HG03575 (cell line): ENCODE data around the gene ST3GAL2.
"Not testable (repeated sequence)": the region's sequence is repeated elsewhere in the genome, so short reads cannot be mapped to it uniquely, and the experiment has no call there.

Source experiments
- ATAC-seq: cut with Tn5 transposase; IDR thresholded peaks from one replicate; pipeline ENCODE4 v1.9.1; 2021; ENCODE audit not compliant: unreplicated experiment, insufficient number of reproducible peaks, low FRiP score; ENCODE audit errors: extremely low read depth

Gene ST3GAL2

DNA sequence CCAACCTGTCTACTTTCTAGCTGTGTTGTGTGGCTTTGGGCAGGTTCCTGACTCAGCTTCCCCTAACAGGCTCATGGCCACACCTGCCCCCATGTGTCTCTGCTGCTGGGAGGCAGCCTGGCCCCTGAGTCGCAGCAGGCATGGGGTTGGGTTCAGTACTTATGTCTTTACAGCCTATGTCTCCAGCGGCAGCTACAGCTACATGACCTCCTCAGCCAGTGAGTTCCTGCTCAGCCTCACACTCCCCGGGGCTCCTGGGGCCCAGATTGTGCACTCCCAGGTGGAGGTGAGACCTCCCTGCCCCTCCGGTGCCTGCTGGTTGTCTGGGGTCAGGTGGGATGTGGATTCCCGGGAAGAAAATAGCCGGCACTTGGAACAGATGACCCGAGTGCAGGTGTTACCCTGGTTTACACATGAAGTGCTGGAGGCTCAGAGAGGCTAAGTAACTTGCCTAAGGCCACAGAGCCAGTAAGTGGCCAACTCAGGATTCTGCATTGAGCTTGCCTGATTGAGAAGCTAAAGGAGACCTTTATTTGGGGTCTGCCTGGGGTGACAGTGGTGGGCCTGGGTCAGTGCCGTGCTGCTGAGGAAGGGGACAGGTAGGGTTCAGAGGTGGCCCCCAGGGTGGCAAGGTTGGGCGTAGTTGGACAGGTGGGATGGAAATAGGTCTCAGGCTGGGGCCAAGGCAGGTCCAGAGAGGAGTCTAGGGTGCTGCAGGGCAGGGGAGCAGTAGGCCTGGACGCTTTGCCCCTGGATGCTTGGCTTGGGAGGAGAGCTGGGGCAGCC, 31.4 kb upstream of the ST3GAL2 start:
- no peak for ATAC-seq

DNA sequence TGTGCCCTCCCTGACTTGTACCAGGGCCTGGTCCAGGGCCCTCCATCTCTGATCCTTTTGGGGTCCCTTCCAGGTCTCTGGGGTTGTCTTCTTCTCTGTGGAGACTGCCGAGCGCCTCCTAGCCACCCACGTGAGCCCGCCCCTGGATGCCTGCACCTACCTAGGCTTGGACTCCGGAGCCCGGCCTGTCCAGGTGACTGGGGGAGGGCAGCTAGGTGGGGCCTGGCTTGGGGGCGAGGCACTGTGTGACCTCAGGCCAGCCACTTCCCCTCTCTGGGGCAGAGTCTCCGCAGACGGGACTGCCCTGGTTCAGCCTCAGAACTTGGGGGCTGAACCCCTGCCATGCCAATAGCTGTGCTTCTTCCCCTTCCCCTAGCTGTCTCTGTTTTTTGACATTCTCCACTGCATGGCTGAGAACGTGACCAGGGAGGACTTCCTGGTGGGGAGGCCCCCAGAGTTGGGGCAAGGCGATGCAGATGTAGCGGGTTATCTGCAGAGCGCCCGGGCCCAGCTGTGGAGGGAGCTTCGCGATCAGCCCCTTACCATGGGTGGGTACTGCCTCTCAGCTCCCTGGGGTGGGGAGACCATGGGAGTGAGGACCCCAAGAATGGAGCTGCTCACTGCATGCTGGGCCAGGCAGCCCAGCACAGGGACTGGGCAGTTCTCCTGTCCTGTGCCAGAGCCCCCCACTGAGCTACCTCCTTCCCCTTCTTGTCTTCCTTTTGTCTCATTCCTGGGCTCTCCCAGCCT, 30.1 kb upstream of the ST3GAL2 start:
- no peak for ATAC-seq

GRCh38 chr16:70467608-70468007, 28.7 kb upstream of the ST3GAL2 start:
- ATAC-seq, result no peak

DNA sequence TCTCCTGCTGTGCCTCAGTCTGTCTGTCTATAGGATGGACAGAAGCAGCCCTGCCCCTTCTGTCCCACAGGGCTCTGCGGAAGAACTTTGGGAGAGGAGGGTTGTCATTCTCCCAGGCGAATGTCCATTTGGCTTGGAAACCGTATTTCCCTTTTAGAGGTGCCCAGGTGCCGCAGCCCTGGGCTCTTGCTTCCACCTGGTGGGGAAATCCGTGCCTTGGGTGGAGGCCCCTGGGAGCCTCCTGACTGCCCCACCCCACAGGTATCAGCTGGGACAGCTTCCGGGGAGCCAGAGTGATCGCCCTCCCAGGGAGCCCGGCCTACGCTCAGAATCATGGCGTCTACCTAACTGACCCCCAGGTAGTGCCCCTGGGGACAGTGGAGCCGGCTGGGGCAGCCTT, 28.2 kb upstream of the ST3GAL2 start:
- ATAC-seq, result no peak

DNA sequence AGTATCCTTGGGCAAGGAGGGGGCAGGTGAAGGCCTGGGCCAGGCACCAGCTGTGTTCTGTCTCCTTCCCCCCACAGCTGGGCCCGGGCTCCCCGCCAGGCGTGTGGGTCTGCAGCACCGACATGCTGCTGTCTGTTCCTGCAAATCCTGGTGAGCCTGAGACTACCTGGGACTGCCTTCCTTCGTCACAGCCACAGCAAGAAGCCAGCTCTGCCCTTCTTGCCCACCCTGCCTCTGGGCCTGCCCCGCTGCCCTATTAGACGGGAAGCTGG, 27.8 kb upstream of the ST3GAL2 start:
- no peak for ATAC-seq

DNA sequence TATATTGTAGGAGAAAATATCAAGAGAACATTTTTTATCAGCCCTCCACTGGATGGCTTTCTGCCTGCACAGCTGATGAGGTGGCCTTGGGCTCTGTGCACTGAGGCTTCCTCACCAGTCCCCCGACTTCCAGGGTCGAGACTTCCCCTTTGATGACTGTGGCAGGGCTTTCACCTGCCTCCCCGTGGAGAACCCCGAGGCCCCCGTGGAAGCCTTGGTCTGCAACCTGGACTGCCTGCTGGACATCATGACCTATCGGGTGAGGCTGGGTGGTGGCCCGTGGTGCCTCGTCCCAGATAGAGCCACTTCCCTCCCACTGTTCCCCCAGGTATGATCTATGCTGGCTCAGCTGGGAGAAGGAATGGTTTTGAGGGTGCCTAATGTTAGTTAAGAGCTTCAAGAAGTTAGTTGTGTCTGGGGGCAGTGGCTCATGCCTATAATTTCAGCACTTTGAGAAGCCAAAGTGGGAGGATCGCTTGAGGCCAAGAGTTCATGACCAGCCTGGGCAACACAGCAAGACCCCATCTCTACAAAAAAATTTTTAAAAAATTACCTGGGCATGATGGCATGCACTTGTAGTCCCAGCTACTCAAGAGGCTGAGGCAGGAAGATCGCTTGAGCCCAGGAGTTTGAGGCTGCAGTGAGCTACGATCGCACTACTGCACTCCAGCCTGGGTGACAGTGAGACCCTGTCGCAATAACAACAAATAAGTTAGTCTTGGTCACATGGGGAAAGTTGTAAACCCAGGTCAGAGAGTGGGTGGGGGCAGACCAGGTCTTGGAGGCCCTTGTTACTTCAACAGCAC, 27.3 kb upstream of the ST3GAL2 start:
- ATAC-seq, result no peak

- ATAC-seq, result no peak
Observed at GRCh38 chr16:70463235-70463634, 24.3 kb upstream of the ST3GAL2 start.

GRCh38 chr16:70460737-70461261, 21.9 kb upstream of the ST3GAL2 start:
- ATAC-seq, result no peak

- no peak for ATAC-seq
Observed at GRCh38 chr16:70457446-70458166, 18.7 kb upstream of the ST3GAL2 start.

GRCh38 chr16:70455910-70456309, 17.0 kb upstream of the ST3GAL2 start:
- no peak for ATAC-seq

GRCh38 chr16:70454222-70455034, 15.5 kb upstream of the ST3GAL2 start, which contains the start of gene FCSK:
Gene FCSK (plus strand): TSS chr16:70454595. CDS start chr16:70463191, 8,596 bp downstream.
- no peak for ATAC-seq

GRCh38 chr16:70453892-70454221, 15.0 kb upstream of the ST3GAL2 start:
- ATAC-seq, result no peak

DNA sequence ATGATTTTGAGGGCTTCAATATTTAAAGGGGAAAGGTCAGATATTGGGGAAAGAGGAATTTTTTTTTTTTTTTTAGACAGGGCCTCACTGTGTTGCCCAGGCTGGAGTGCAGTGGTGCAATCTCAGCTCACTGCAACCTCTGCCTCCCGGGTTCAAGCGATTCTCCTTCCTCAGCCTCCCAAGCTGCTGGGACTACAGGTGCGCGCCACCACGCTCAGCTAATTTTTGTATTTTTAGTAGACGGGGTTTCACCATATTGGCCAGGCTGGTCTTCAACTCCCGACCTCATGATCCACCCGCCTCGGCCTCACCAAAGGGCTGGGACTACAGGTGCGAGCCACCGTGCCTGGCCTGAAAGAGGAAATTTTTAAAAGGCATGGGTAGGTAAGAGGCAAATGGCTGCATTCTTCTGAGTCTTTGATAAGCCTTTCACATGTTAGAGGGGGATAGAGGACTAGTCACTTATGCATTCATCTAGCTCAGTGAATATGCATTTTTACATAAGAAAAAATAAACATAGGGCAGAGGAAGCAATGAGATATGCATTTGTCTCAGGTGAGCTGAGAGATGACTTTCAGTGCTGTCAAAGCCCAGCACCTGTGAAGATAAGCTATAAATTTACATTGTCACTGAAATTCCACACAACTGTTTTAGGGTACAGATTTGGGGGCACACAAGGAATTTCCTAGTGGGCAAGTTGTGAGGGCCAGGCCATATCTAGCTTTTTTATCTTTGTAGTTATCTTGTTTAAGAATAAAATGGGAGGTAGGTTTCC, 14.4 kb upstream of the ST3GAL2 start:
- no peak for ATAC-seq

GRCh38 chr16:70451004-70451340, 12.1 kb upstream of the ST3GAL2 start:
- not testable (repeated sequence) for ATAC-seq

- not testable (repeated sequence) for ATAC-seq
Observed at GRCh38 chr16:70450142-70451003, 11.5 kb upstream of the ST3GAL2 start.

DNA sequence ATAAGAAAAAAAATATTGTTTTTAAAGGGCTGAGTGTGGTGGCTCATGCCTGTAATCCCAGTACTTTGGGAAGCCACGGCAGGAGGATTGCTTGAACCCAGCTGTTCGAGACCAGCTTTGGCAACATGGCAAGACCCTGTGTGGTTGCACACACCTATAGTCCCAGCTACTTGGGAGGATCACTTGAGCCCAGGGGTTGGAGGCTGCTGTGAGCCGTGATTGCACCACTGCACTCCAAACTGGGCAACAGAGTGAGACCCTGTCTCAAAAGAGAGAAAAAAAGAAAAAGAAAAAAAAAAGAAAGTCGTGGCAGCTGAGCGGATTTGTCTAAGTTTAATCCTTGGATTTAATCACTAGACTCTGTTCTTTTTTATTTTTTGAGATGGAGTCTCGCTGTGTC, 9.2 kb upstream of the ST3GAL2 start:
- ATAC-seq, result no peak
